ENCODE data around the gene TREM1. TPM values are rescaled to one million over a fixed set of nuclear protein-coding genes. Genes with fewer than 3 reads are reported as not detected.

The TREM1 gene
- total RNA-seq (10 to 100 TPM; 36.5 to 65.3 TPM), polyA plus RNA-seq (ENCODE audit: insufficient read length in 6 of 6) (1 to 10 TPM in 5 of 6 donors, under 1 TPM in 1; 0.44 to 2.5 (median 1.3) TPM)
- long read RNA-seq, donor 1, partial matches to known transcripts = 0 of 1 reads
- long read RNA-seq, donor 1, other reads (novel, unspliced or antisense) = 0 of 1 reads
- long read RNA-seq, donor 2 = 0 reads
- long read RNA-seq, donor 3 = 0 reads
- long read RNA-seq, donor 4, transcript TREM1-201 (4 exons, 1,690 nt) = major isoform, 17 of 20 reads
- long read RNA-seq, donor 4, partial matches to known transcripts = 0 of 20 reads
- long read RNA-seq, donor 4, other reads (novel, unspliced or antisense) = 2 of 20 reads
- long read RNA-seq, donor 5, partial matches to known transcripts = 0 of 1 reads
- long read RNA-seq, donor 5, other reads (novel, unspliced or antisense) = 0 of 1 reads
- long read RNA-seq, donor 6, partial matches to known transcripts = 0 of 1 reads
- long read RNA-seq, donor 6, other reads (novel, unspliced or antisense) = 0 of 1 reads
- long read RNA-seq, donor 7 = 0 reads
- long read RNA-seq, donor 8, partial matches to known transcripts = 0 of 1 reads
- long read RNA-seq, donor 8, other reads (novel, unspliced or antisense) = 0 of 1 reads
- long read RNA-seq, donor 9 = 0 reads
- long read RNA-seq, donor 10, transcript TREM1-201 (4 exons, 1,690 nt) = major isoform, 41 of 45 reads
- long read RNA-seq, donor 10, partial matches to known transcripts = 0 of 45 reads
- long read RNA-seq, donor 10, other reads (novel, unspliced or antisense) = 2 of 45 reads
- long read RNA-seq, donor 11 = 0 reads
- long read RNA-seq, donor 12, partial matches to known transcripts = 0 of 1 reads
- long read RNA-seq, donor 12, other reads (novel, unspliced or antisense) = 0 of 1 reads

DNA sequence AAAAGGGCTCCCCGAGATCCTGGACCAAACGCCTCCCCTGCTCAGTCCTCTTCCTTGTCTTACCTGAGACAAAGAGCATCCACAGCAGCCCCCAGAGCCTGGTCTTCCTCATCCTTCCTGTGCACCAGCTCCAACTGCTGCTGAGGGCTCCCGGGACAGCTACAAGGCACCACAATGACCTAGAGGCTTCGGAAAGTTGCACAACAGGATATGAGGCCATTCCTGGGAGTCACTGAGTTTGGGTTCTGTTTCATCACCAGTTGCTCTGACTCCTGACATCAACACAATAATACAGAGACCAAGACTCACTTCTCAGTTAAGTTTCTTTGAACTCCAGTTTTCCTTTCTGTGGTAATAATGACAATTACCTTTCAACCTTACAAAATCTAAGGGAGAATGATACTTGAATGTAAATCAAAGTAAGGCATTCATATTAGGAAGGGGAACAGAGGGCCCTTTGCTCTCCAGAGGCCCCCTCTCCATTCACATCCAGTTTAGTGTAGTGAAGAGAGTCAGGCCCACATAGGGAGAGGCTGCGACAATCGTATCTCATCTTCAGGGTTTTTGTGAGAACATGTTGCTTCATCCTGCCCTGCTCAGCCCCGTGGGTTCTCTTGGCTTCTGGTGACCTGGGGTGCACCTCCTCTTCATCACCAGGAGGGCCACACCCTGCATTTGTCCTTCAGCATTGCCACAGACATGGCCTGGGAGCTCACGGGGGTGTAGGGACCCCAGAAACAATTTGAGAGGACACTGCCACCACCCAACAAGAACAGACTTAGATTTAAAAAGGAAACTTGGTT is at the start of gene TREM1:
Gene TREM1, minus strand, starts transcription at position 139 of the 803 bp plus-strand sequence. Its CDS starts 27 bp downstream, at position 112.
- ATAC-seq = peak; percentile 56
- Histone ChIP-seq H3K27ac (peak within 1 kb of the TSS; percentile 80 to 97), H3K27me3 (no peaks in the 10 kb centered on the region), H3K36me3 (peaks cover 0 to 5% of the 10 kb centered on the region in 2 donors), H3K4me1 (peaks cover 16 to 55% of the 10 kb centered on the region in 2 donors), H3K9me3 (no peaks in the 10 kb centered on the region), H3K4me3 (peak within 1 kb of the TSS; percentile 2 to 23)
- DNase-seq = peak in 3 of 4 donors; percentile 58 to 84 (median 81)
- intact Hi-C loops (cut with DNase I) = no loop called here
- TF ChIP-seq, protein P1, sequence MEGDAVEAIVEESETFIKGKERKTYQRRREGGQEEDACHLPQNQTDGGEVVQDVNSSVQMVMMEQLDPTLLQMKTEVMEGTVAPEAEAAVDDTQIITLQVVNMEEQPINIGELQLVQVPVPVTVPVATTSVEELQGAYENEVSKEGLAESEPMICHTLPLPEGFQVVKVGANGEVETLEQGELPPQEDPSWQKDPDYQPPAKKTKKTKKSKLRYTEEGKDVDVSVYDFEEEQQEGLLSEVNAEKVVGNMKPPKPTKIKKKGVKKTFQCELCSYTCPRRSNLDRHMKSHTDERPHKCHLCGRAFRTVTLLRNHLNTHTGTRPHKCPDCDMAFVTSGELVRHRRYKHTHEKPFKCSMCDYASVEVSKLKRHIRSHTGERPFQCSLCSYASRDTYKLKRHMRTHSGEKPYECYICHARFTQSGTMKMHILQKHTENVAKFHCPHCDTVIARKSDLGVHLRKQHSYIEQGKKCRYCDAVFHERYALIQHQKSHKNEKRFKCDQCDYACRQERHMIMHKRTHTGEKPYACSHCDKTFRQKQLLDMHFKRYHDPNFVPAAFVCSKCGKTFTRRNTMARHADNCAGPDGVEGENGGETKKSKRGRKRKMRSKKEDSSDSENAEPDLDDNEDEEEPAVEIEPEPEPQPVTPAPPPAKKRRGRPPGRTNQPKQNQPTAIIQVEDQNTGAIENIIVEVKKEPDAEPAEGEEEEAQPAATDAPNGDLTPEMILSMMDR (IDR thresholded peaks at IDR 0.05) = no peak

- Histone ChIP-seq H3K9me3 (no peaks in the 10 kb centered on the region), H3K27me3 (peaks cover 6 to 33% of the 10 kb centered on the region in 2 donors), H3K27ac (no peak overlapping the region), H3K4me3 (no peak overlapping the region), H3K4me1 (no peaks in the 10 kb centered on the region), H3K36me3 (no peaks in the 10 kb centered on the region)
- TF ChIP-seq, protein P1 (IDR thresholded peaks at IDR 0.05) = no peak
- ATAC-seq (no peak), DNase-seq (no peak)
- intact Hi-C loops (cut with DNase I) = no loop called here
Measured at GRCh38 chr6:41335943-41336342, 49.5 kb upstream of the TREM1 start.

DNA sequence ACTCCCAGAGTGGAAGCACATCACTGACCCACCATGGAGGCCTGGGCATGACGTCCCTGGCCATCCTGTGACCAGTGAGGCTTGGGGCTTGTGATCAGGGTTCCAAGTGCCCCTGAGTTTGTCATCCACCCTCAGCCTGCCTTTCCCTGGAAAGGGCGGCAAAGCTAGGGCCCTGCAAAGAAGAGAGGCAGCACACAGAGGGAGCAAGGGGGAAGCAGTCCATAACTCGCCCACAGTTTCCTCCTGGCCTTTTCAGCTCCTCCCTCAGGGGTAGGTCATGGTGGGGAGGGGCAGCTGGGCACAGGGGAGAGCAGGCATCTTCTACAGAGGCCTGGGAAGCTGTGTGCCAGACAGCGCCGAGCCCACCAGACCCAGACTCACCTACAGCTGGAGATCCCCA is 48.8 kb upstream of the TREM1 start, which contains the start of gene NCR2:
Gene NCR2, plus strand, starts transcription at position 313 of the 400 bp plus-strand sequence. CDS start 269 bp downstream, outside the sequence.
- ATAC-seq (no peak), DNase-seq (no peak)
- Histone ChIP-seq H3K4me3 (no peak within 1 kb of the TSS), H3K27me3 (peaks cover 6 to 33% of the 10 kb centered on the region in 2 donors), H3K27ac (no peak within 1 kb of the TSS), H3K36me3 (no peaks in the 10 kb centered on the region), H3K9me3 (no peaks in the 10 kb centered on the region), H3K4me1 (no peaks in the 10 kb centered on the region)
- TF ChIP-seq, protein P1 (IDR thresholded peaks at IDR 0.05) = no peak
- intact Hi-C loops (cut with DNase I) = no loop called here

DNA sequence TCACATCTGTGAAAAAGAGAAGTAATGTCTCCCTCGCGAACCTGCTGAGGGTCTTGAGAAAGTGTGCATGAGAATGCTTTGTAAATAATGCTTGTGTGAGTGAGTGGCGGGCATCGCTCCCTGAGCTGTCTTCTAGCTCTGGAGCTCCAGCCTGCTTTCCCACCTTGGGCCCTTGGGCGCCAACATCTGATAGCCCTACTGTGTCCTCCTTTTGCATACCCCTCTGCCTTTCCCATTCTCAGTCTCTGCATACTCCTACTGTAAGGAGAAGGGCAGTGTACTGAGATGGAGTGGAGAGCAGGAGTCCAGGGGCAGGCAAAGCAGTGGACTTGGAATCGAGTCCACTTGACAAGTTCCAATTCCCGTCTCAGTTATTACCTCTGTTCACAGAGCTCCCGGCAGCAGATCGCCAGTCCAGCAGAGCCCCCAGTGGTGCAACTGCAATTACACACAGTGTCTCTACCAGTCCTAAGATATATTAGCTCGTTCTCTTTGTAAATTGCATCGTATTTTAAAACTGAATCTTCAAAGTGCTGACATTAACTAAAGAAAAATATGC is 48.1 kb upstream of the TREM1 start:
- Histone ChIP-seq H3K4me3 (no peak overlapping the region), H3K36me3 (no peaks in the 10 kb centered on the region), H3K27ac (no peak overlapping the region), H3K9me3 (no peaks in the 10 kb centered on the region), H3K4me1 (no peaks in the 10 kb centered on the region), H3K27me3 (peaks cover 6 to 33% of the 10 kb centered on the region in 2 donors)
- DNase-seq (no peak), ATAC-seq (no peak)
- TF ChIP-seq, protein P1 (IDR thresholded peaks at IDR 0.05) = no peak
- intact Hi-C loops (cut with DNase I) = no loop called here
